Osteoblast (primary cell): ENCODE results near the gene SERTAD3. TPM values are rescaled to one million over a fixed set of nuclear protein-coding genes. Genes with fewer than 3 reads are reported as not detected.
A peak's percentile ranks its signal among the peaks of the same experiment; 100 is the strongest.

Experiments used
- DNase-seq: peaks from one replicate; pipeline ENCODE4 v3.0.0; 2011; ENCODE audit warnings: low spot score, mixed read lengths; ENCODE audit not compliant: insufficient read length; ENCODE audit errors: missing footprints
- H2AFZ ChIP-seq: 2 replicates; pipeline ENCODE4 v1.6.0; 2011; ENCODE audit warnings: mild to moderate bottlenecking, low read length
- H3K27ac ChIP-seq: 2 replicates; pipeline ENCODE4 v1.5.1; 2011; ENCODE audit warnings: mild to moderate bottlenecking, low read depth, low read length, moderate library complexity
- H3K27me3 ChIP-seq: 2 replicates; pipeline ENCODE4 v1.6.0; 2012; ENCODE audit warnings: mild to moderate bottlenecking, control low read depth, inconsistent platforms, low read length, moderate library complexity; ENCODE audit not compliant: insufficient read depth
- H3K36me3 ChIP-seq: 2 replicates; pipeline ENCODE4 v1.5.1; 2011; ENCODE audit warnings: mild to moderate bottlenecking, low read length, control low read depth, moderate library complexity; ENCODE audit not compliant: insufficient read depth
- H3K4me1 ChIP-seq: 2 replicates; pipeline ENCODE4 v1.5.1; 2011; ENCODE audit warnings: mild to moderate bottlenecking, low read length, control low read depth, moderate library complexity; ENCODE audit not compliant: insufficient read depth
- H3K4me2 ChIP-seq: 2 replicates; pipeline ENCODE4 v1.6.0; 2011; ENCODE audit warnings: mild to moderate bottlenecking, low read length; ENCODE audit not compliant: insufficient read depth
- H3K4me3 ChIP-seq: fragments of 200-600 bp; sonication (generic); 3 replicates; pipeline ENCODE4 v1.5.1; 2012; ENCODE audit warnings: mild to moderate bottlenecking, low read length, inconsistent platforms; ENCODE audit not compliant: insufficient read depth
- H3K79me2 ChIP-seq: 2 replicates; pipeline ENCODE4 v1.6.0; 2012; ENCODE audit warnings: mild to moderate bottlenecking, low read length, control low read depth, inconsistent platforms; ENCODE audit not compliant: insufficient read depth
- H3K9me3 ChIP-seq: 2 replicates; pipeline ENCODE4 v1.5.1; 2011; ENCODE audit warnings: low read depth, low read length, control low read depth
- H4K20me1 ChIP-seq: 2 replicates; pipeline ENCODE4 v1.6.0; 2012; ENCODE audit warnings: mild to moderate bottlenecking, low read length, control low read depth; ENCODE audit not compliant: insufficient read depth
- total RNA-seq: library from RNA; depleted of rRNA; stranded (reverse); fragments of >200 nt; gene quantifications from 2 replicates; pipeline ENCODE4 v1.2.3, GENCODE V29; 2012
- TF ChIP-seq, protein P1 (sequence below): IDR thresholded peaks from 2 replicates; pipeline ENCODE4 v1.5.1; 2011; ENCODE audit warnings: mild to moderate bottlenecking, low read depth, low read length, moderate library complexity; ENCODE audit errors: extremely low read depth

Gene SERTAD3
- total RNA-seq, 1 donor, result 23.5 TPM

DNA sequence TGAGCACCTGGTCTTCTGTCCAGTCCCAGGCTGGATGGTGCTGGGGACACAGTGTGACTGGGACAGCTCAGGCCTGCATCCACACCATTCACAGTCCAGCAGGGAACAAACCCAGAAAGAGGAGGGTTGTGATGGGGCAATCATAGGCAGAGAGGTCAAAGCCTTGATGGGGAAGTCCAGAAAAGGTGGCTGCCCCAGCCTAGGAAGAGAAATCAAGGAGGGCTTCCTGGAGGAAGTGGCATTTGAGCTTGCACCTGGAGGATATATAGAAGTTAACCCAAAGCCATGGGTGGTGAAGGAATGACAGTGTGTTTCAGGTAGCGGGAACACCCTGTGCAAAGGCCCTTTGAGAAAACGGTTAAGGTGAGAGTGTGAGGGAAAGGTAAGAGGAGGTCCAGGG lies 28.4 kb downstream of the SERTAD3 start:
- Histone ChIP-seq H3K79me2 (no peaks in the 10 kb centered on the region), H2AFZ (no peak overlapping the region), H3K4me2 (no peak overlapping the region), H3K36me3 (no peaks in the 10 kb centered on the region), H3K9me3 (no peaks in the 10 kb centered on the region), H3K4me1 (peaks cover 7% of the 10 kb centered on the region), H3K27ac (no peak overlapping the region), H3K27me3 (no peaks in the 10 kb centered on the region), H4K20me1 (no peaks in the 10 kb centered on the region), H3K4me3 (no peak overlapping the region)
- TF ChIP-seq, protein P1, sequence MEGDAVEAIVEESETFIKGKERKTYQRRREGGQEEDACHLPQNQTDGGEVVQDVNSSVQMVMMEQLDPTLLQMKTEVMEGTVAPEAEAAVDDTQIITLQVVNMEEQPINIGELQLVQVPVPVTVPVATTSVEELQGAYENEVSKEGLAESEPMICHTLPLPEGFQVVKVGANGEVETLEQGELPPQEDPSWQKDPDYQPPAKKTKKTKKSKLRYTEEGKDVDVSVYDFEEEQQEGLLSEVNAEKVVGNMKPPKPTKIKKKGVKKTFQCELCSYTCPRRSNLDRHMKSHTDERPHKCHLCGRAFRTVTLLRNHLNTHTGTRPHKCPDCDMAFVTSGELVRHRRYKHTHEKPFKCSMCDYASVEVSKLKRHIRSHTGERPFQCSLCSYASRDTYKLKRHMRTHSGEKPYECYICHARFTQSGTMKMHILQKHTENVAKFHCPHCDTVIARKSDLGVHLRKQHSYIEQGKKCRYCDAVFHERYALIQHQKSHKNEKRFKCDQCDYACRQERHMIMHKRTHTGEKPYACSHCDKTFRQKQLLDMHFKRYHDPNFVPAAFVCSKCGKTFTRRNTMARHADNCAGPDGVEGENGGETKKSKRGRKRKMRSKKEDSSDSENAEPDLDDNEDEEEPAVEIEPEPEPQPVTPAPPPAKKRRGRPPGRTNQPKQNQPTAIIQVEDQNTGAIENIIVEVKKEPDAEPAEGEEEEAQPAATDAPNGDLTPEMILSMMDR, result no peak
- peak; percentile 54 for DNase-seq

DNA sequence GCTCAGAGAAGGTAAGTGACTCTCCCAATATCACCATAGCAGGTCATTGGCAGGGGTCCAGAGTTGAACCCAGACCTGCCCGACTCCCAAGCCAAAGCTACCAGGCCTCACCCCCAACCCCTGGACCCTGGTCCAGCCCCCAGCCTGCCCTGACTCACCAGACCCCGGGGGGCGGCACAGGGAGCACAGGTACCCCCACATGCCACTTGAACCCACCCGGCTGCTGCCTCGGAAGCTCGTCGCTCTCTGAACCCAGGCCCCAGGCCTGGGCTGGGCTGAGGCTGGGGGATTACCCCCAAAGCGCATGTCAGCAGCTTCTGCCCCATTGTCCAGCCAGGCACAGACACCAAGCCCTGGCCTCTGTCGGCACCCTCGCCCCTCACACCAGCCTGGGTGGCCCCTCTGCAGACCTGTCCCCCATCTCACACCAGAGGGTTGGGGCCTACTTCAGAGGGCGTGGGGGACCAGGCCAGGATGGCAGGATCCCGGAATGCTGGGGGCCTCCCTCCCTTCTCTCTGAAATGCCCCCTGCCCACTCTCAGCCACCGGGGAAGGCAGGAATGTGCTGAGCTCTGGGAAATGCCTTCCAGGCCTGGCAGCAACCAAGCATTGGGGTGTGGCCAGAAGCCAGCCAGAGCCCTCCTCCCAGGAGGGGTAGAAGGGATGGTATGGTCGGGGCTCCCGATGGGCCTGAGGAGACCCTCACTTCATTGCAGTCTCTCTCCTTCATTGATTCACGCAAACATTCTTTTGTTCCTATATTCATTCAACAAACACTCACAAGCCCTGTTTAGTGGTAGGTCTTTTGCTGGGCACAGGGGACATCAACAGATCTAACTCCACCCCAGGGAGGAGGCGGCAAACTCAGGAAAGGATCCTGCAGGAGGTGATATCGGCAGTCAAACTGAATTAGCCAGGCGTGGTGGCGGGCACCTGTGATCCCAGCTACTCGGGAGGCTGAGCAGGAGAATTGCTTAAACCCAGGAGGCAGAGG lies 29.3 kb downstream of the SERTAD3 start:
- peak overlapping the region; percentile 23 for H2AFZ ChIP-seq
- H3K27ac ChIP-seq, result no peak overlapping the region
- H3K27me3 ChIP-seq, result no peaks in the 10 kb centered on the region

DNA sequence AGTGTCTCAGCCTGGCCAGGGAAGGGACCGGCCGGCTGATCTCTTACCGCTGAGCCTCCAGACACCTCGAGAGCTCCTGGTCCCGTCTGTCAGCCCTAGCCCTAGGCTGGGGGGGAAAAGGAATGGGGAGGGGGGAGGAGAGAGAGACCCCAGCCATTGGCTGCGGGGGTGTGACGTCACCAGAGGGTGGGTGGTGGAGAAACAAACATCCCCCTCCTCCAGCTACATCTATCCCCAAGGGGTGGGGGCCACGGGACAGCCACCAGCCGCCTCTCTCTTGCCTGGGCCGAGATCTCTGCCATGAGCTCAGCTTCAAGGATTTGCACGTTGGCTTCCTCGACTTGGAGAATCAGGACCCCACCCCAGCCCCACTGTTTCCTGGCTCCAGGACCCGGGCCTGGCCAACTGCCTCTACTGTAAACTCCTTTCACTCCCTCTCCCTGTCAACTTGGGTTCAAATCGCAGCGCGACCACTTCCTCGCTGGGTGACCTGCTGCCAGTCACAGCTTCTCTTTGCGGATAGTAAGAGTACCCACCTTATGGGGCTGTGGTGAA lies 30.8 kb downstream of the SERTAD3 start, which contains the start of gene PRX:
Gene PRX, minus strand, starts transcription at position 88 of the 555 bp plus-strand sequence. CDS start 5,446 bp downstream, outside the sequence.
- Histone ChIP-seq H3K79me2 (no peaks in the 10 kb centered on the region), H2AFZ (no peak within 1 kb of the TSS), H3K27ac (no peak within 1 kb of the TSS), H3K4me2 (no peak within 1 kb of the TSS), H3K9me3 (no peaks in the 10 kb centered on the region), H4K20me1 (no peaks in the 10 kb centered on the region), H3K4me1 (peaks cover 7% of the 10 kb centered on the region), H3K4me3 (no peak within 1 kb of the TSS), H3K27me3 (no peaks in the 10 kb centered on the region), H3K36me3 (no peaks in the 10 kb centered on the region)
- peak; percentile 67 for DNase-seq
- TF ChIP-seq, protein P1, result no peak

More for the DNA sequence above, 29.3 kb downstream of the SERTAD3 start:
- peak; percentile 48 for DNase-seq
- TF ChIP-seq, protein P1, result no peak
- no peak overlapping the region for H3K4me2 ChIP-seq
- no peak overlapping the region for H3K4me3 ChIP-seq
- no peaks in the 10 kb centered on the region for H3K79me2 ChIP-seq
- H4K20me1 ChIP-seq, result no peaks in the 10 kb centered on the region
- H3K36me3 ChIP-seq, result no peaks in the 10 kb centered on the region
- H3K4me1 ChIP-seq, result peaks cover 7% of the 10 kb centered on the region
- H3K9me3 ChIP-seq, result no peaks in the 10 kb centered on the region

DNA sequence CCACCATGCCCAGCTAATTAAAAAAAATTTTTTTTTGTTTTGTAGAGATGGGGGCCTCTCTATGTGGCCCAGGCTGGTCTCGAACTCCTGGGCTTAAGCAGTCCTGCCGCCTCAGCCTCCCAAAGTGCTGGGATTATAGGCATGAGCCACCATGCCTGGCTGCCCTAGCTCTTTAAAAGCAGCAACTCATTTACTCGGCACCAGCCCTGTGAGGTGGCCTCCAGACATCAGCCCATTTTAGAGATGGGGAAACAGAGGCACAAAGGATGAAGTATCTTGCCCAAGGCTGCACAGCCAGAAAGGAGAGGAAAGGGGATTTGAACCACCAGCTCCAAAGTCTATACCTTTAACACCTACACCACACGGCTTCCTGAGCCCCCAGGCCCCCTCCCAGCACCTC lies 31.3 kb downstream of the SERTAD3 start:
- TF ChIP-seq, protein P1, result no peak
- Histone ChIP-seq H2AFZ (no peak overlapping the region), H3K79me2 (no peaks in the 10 kb centered on the region), H3K4me3 (no peak overlapping the region), H3K4me2 (no peak overlapping the region), H4K20me1 (no peaks in the 10 kb centered on the region), H3K9me3 (no peaks in the 10 kb centered on the region), H3K4me1 (peaks cover 7% of the 10 kb centered on the region), H3K27me3 (no peaks in the 10 kb centered on the region), H3K36me3 (no peaks in the 10 kb centered on the region), H3K27ac (no peak overlapping the region)
- DNase-seq, result no peak
